NCI-H2227 treated with DMSO at 0.1 percent for 48 hours (cell line): ENCODE data around the gene INPP5K.
A peak's percentile ranks its signal among the peaks of the same experiment; 100 is the strongest.
"Not testable (repeated sequence)": the region's sequence is repeated elsewhere in the genome, so short reads cannot be mapped to it uniquely, and the experiment has no call there.

Source experiments
- DNase-seq: peaks from one replicate; lab custom pipeline; 2025; lab: John Stamatoyannopoulos, UW

INPP5K gene

DNA sequence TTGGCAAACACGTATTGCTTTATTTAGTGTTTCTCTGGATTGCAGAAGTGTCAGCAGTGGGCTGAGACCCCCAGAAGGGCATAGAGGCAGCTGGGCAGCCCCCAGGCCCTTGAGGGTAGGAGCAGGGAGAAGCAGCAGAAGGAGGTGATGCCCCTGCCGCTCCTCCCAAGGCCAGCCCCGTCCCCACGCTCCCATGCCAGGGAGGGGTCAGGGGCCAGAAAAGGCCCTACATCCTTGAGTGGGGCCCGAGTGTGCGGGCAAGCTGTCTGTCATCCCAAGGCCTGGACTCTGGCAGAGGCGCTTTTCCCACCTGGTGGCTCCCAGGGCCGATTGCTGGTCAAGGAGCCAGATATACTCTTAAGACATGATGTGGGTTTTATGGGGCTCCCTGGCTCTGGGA is 52.2 kb downstream of the INPP5K start:
- DNase-seq = no peak

DNA sequence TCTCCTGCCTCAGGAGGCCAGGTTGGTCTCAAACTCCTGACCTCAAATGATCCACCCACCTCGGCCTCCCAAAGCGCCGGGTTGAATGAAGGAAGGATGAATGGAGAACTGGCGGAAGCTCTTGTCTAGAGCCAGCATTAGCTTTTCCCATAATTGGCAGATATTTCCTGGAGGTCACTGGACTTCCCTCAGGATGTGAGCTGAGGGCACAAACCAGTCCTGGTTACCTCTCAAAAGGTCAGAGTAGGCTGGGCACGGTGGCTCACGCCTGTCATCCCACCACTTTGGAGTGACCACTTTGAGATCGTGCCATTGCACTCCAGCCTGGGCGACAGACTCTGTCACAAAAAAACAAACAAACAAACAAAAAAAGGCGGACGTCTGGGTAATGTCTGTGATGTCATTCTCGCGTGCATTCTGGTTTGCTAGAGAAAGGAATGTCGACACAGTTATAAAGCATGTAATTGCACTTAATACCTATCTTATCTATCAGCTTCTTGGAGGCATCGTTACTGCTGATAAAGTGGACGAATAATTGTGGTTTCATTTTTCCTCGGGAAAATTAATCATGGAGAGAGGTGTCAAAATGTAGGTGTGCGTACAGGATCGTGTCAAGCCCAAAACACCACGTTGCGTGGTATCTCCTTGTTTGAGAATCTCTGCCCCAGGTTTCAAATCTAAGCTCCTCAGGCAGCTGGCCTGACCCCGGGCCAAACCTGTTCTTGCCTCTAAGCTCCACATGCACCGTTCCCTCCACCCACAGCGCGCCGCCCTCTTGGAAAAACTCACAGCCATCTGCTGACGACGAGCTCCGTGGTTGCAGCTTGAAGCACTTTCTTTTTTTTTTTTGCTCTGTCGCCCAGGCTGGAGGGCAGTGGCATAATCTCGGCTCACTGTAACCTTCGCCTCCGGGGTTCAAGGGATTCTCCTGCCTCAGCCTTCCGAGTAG is 54.0 kb downstream of the INPP5K start:
- DNase-seq = no peak

- no peak for DNase-seq
Measured at GRCh38 chr17:1461198-1461944, 55.0 kb downstream of the INPP5K start.

GRCh38 chr17:1460233-1460632 is 56.2 kb downstream of the INPP5K start:
- DNase-seq = no peak

DNA sequence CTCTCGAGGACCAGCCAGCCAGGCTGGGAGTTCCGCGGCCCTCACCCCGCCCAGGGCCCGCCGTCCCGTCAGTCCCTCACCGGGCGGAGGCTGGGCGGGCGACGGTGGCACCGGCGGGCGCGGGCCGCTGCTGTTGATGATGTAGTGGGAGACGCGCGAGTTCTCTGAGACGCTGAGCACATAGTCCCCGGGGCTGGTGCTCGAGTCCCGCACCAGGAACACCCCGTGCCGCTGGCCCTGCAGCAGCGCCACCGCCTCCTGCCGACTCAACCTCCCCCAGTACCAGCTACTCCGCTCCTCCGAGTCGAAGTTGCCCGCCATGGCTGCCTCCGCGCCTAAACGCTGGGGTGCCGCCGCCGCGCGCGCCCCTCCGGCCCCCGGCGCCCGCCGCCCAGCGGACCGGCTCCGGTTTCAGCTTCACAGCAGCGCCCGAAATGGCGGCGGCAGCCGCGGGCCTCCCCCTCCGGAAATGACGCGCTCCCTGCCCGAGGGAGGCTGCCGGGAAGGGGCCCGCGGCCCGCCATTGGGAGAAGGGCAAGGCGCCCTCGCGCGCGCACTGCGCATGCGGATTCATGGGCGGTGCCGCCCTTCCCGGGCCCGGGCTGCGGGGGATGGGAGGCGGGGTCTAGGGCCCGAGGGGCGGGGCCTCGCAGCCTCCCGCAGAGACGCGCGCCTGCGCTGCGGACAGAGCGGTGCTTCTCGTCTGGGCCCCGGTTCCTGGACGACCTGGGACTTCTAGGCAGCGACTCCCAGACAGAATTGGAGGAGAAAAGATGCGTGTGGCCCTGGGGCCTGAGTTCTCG is 60.4 kb downstream of the INPP5K start, which contains the start of gene CRK:
TSS of gene CRK (minus strand) at position 436 of the 803 bp plus-strand sequence. CDS start at position 321, 115 bp downstream.
- DNase-seq = peak; percentile 83

DNA sequence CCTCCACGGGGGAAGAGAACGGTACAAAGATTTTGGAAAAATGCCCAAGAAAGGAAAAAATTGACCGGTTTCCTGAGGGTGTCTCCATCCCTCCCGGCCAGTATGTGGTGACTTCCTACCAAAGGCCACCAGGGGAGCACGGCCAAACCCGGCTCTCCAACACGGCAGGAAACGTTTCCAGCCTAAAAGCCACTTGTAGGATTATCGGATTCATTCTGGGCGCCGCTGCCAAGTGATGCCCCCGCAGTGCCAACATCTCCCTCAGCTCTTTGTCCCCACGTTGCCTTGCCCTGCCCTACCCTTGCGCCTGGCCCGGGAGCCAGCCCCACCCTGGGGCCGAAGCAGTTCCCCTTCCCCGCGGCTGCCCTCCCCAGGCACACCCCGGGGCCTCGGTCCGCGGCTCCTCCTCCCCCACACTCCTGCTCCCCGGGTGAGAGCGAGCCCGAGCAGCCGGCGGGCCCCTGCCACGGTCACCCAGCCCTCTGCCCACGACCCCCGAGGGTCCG is 61.1 kb downstream of the INPP5K start:
- no peak for DNase-seq

- DNase-seq = no peak
Measured at GRCh38 chr17:1454541-1454940, 61.9 kb downstream of the INPP5K start.

GRCh38 chr17:1453694-1454093 is 62.7 kb downstream of the INPP5K start:
- DNase-seq = not testable (repeated sequence)

DNA sequence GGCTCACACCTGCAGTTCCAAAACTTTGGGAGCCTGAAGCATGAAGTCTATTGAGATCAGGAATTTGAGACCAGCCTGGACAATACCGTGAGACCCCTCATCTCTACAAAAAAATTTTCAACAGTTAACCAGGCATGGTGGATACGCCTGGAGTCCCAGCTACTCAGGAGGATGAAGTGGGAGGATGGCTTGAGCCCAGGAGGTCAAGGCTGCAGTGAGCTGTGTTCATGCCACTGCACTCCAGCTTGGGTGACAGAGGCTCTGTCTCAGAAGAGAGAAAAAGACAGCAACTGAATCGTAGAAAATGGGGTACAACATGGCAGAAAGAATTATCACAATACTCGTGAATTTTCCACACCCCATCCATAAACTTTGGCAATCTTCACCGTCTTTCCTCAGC is 63.6 kb downstream of the INPP5K start:
- no peak for DNase-seq

DNA sequence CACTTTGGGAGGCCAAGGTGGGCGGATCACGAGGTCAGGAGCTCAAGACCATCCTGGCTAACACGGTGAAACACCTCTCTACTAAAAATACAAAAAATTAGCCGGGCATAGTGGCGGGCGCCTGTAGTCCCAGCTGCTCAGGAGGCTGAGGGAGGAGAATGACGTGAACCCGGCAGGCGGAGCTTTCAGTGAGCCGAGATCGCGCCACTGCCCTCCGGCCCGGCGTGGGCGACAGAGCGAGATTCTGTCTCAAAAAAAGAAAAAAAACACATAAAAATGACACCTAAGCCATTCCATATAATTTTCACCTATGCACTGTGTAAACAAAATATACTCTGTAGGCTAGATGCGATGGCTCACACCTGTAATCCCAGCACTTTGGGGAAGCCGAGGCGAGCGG is 66.2 kb downstream of the INPP5K start:
- DNase-seq = not testable (repeated sequence)

GRCh38 chr17:1449412-1449967 is 66.9 kb downstream of the INPP5K start:
- no peak for DNase-seq

DNA sequence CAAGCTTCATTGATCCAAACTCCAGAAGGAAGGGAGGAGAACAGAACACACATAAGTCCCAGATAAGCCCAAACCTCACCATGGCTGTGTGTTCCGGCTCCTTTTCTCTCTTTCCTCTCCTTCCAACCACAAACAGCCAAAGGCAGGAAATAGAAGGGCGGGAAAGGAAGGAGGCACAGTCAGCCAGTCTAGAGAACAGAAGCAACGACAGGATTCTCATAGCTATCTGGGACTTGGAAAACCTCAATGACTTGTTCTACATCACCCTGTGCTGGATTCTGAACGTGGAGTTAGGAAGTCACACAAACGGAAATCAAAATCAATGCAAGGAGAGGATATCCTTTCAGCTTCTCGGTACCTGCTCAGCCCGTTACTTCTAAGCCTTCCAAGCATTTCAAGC is 69.4 kb downstream of the INPP5K start:
- no peak for DNase-seq

DNA sequence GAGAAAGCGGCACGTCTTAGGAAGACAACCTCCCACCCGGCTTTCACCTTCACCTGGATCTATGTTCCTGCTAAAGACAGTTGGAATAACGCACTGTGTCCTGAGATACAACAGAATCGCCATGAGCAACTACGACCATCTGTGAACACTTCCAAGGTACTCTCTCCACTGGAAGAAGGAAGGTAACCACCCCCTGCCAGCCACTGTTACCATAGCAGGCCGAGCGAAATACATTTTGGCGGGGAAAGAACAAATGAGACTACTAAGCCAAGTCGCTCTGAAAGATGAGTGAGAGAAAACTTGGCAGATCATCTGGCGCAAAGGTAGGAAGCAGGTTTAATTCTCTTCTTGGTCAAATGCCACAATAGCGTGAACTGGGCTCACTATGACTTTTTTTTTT is 70.2 kb downstream of the INPP5K start:
- no peak for DNase-seq

- DNase-seq = not testable (repeated sequence)
Measured at GRCh38 chr17:1445695-1446094, 70.7 kb downstream of the INPP5K start.
